Measurements from ENCODE around the gene ACADVL.

DNA sequence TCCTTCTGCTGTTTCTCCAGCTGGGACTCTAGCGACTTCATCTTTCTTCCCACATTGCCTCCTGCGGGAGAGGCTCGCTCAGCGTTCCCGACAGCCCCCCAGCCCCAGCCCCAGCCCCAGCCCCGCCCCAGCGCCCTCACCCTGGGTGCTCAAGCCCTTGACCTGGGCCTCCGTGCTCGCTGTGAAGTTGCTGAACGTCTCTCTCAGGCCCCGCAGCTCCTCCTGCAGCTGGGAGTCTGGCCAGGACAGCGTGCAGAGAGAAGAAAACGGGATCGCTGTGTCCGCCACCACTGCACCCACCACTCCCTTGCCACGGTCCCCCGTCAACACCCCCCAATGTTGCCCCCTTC is 42.9 kb upstream of the ACADVL start:
- TF ChIP-seq CTCF (IDR thresholded peaks at IDR 0.05) (no peak), POLR2AphosphoS5 (IDR thresholded peaks at IDR 0.05; ENCODE audit: low read depth, low read length) (no peak), SIN3A (IDR thresholded peaks at IDR 0.05; ENCODE audit: borderline replicate concordance, insufficient read depth, low read depth, low read length) (no peak)
- TF ChIP-seq, protein P1, sequence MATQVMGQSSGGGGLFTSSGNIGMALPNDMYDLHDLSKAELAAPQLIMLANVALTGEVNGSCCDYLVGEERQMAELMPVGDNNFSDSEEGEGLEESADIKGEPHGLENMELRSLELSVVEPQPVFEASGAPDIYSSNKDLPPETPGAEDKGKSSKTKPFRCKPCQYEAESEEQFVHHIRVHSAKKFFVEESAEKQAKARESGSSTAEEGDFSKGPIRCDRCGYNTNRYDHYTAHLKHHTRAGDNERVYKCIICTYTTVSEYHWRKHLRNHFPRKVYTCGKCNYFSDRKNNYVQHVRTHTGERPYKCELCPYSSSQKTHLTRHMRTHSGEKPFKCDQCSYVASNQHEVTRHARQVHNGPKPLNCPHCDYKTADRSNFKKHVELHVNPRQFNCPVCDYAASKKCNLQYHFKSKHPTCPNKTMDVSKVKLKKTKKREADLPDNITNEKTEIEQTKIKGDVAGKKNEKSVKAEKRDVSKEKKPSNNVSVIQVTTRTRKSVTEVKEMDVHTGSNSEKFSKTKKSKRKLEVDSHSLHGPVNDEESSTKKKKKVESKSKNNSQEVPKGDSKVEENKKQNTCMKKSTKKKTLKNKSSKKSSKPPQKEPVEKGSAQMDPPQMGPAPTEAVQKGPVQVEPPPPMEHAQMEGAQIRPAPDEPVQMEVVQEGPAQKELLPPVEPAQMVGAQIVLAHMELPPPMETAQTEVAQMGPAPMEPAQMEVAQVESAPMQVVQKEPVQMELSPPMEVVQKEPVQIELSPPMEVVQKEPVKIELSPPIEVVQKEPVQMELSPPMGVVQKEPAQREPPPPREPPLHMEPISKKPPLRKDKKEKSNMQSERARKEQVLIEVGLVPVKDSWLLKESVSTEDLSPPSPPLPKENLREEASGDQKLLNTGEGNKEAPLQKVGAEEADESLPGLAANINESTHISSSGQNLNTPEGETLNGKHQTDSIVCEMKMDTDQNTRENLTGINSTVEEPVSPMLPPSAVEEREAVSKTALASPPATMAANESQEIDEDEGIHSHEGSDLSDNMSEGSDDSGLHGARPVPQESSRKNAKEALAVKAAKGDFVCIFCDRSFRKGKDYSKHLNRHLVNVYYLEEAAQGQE (IDR thresholded peaks at IDR 0.05; ENCODE audit: insufficient read depth in 1 of 2, low read depth in 2 of 2, low read length in 1 of 2) = no peak
